Epithelial cell of proximal tubule (primary cell): ENCODE data around the gene HTRA3. TPM values are rescaled to one million over a fixed set of nuclear protein-coding genes. Genes with fewer than 3 reads are reported as not detected.

Source experiments
- DNase-seq: peaks from one replicate; pipeline ENCODE4 v3.0.0-alpha.2; 2011; ENCODE audit warnings: low read depth
- H3K4me3 ChIP-seq: 2 replicates; pipeline ENCODE4 v1.5.1; 2011; ENCODE audit warnings: low read depth, mild to moderate bottlenecking, low read length
- CTCF ChIP-seq: conservative IDR thresholded peaks from 2 replicates; pipeline ENCODE4 v1.5.1; 2012; ENCODE audit warnings: low read depth, mild to moderate bottlenecking, low read length
- total RNA-seq: library from RNA; depleted of rRNA; stranded (reverse); fragments of >200 nt; gene quantifications from 2 replicates; pipeline ENCODE4 v1.2.3, GENCODE V29; 2015

Gene HTRA3
- total RNA-seq, 1 donor from 2014 or later, result 1.2 TPM

GRCh38 chr4:8250227-8250626, 19.3 kb upstream of the HTRA3 start:
- no peak for TF ChIP-seq CTCF
- no peak for DNase-seq
- H3K4me3 ChIP-seq, result no peak overlapping the region

- no peak overlapping the region for H3K4me3 ChIP-seq
- no peak for TF ChIP-seq CTCF
- no peak for DNase-seq
These were observed 18.9 kb upstream of the HTRA3 start for GRCh38 chr4:8250637-8251036.

GRCh38 chr4:8251110-8251883, 18.3 kb upstream of the HTRA3 start:
- no peak for TF ChIP-seq CTCF
- H3K4me3 ChIP-seq, result no peak overlapping the region
- no peak for DNase-seq

- H3K4me3 ChIP-seq, result no peak overlapping the region
- TF ChIP-seq CTCF, result no peak
- no peak for DNase-seq
These were observed 17.0 kb upstream of the HTRA3 start for GRCh38 chr4:8252301-8253173.

- no peak for TF ChIP-seq CTCF
- no peak overlapping the region for H3K4me3 ChIP-seq
- DNase-seq, result no peak
These were observed 15.5 kb upstream of the HTRA3 start for GRCh38 chr4:8254076-8254475.

GRCh38 chr4:8255698-8256441, 13.7 kb upstream of the HTRA3 start:
- no peak for DNase-seq
- TF ChIP-seq CTCF, result no peak
- H3K4me3 ChIP-seq, result no peak overlapping the region
